HK-2 (cell line): ENCODE measurements around the gene TPSD1.
"Not testable (repeated sequence)": the region's sequence is repeated elsewhere in the genome, so short reads cannot be mapped to it uniquely, and the experiment has no call there.

ENCODE experiments used
- DNase-seq: peaks from one replicate; pipeline ENCODE4 v3.0.0-alpha.2; 2018; ENCODE audit not compliant: unreplicated experiment

Gene TPSD1

GRCh38 chr16:1241081-1241480 lies 14.8 kb upstream of the TPSD1 start:
- DNase-seq, result not testable (repeated sequence)

DNA sequence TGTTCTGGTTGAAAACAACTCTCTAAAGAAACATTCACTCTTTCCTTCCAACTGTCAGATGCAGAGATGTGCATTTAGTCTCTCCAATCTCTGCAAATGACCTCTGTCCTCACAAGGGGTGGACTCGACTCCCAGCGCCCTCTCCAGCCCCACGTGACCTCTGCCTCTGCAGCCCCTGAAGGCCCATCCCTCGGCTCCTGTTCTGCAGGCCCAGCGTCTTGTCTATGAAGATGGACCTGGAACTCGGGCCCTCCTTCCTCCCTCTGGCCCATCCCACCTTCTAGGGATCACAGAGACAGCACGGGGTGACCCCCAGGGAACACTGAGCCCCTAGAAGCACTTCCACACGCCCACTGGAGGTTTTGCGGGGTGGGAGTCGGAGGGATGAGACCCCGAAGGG lies 12.5 kb upstream of the TPSD1 start:
- DNase-seq, result not testable (repeated sequence)

DNA sequence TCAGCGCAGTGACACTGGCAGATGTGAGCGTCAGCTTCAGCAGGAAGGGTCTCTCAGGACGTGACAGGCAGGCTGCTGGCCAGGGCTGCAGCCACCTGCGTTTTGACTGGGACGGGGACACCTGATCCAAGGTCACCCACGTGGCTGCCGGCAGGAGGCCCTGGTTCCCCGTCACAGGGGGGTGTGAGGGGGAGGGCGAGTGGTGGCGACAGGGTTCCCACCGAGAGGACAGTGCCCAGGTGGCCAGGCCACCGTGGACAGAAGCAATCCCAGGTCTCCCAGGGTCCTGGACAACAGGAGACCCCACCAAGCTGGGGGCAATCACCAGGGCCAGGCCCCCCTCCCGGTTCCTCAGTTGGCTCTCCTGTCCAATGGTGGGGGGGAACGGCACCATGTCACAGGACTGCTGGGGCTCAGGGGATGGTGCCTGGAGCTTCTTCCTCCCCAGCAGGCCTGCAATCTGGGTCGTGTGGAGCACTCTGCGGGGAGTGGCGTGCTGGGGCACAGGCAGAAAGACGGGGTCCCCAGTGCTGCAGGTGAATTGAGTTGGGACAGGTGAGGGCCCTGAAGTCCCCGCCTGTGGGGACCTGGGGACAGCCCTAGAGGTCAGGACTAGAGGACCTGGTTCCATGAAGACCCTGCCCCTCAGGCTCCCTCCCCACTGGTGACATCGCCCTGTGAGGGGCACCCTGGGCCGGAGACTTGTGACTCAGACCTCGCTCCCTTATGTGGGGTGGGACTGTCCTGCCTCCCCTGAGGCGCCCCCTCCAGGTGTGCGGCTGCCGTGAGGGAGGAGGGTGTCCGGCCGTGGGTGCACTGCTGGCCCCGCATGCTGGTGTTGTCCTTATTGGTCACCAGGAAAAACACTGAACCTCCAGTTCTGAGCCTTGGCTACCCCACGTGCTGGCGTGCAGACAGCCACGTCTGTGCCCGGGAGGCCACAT lies 11.7 kb upstream of the TPSD1 start:
- DNase-seq, result not testable (repeated sequence)

DNA sequence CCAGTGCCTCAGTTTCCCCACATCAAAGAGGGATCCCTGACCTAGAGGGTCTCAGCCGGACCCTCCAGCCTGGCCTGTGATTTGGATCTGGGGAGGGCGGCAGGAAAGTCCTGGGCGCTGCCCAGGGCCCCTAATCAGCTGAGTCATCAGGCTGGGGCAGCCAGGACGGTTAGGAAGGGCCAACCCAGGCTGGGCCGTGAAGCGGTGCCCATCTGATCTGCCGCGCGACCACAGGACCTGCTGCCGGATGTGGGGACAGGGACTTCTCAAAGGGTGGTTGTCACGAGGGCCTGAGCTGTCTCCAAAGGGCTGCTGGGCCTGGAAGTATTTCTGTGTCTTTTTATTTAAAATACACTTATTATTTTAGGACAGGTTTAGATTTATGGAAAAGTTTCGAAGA lies 11.0 kb upstream of the TPSD1 start:
- peak; percentile 65 for DNase-seq

DNA sequence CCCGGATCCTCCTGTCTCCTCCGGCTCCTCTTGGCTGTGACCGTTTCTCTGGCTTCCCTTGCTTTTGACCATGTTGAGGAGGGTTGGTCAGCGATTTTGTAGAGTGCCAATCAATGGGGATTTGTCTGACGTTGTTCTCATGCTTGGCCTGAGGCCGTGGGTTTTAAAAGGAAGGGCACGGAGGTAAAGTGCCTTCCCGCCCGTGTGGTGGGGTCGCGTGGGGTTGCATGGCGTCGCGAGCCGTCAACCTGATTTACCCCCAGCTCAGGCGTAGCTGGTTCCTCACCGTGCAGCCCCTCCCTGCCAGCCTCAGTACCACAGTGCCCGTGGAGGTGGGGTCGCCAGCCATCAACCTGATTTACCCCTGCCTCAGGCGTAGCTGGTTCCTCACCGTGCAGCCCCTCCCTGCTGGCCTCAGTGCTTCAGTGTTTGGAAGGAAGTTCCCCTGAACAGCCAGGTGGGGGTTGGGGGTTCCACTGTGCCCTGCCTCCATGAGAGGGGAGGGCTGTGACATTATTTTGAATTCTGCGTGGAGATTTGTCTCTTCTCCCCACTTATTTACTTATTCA lies 10.3 kb upstream of the TPSD1 start:
- DNase-seq, result no peak

DNA sequence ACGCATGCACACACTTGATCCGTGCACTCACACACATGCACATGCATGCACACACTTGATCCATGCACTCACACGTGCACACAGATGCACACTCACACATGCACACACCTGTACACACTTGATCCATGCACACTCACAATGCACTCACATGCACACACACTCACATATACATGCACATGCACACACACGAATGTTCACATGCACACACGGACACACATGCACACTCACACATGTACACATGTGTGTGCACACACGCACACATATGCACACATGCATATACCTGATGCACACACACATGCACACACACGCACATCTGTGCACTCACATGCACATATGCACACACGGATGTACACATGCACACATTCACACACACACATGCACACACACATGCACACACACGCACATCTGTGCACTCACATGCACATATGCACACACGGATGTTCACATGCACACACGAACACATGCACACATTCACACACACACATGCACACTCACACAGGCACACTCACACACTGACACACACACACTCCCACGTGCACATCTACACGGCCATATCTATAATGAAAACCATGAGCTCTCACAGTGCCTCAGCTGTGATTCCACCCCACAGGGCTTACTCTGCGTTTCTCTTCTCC lies 7.8 kb upstream of the TPSD1 start:
- not testable (repeated sequence) for DNase-seq

DNA sequence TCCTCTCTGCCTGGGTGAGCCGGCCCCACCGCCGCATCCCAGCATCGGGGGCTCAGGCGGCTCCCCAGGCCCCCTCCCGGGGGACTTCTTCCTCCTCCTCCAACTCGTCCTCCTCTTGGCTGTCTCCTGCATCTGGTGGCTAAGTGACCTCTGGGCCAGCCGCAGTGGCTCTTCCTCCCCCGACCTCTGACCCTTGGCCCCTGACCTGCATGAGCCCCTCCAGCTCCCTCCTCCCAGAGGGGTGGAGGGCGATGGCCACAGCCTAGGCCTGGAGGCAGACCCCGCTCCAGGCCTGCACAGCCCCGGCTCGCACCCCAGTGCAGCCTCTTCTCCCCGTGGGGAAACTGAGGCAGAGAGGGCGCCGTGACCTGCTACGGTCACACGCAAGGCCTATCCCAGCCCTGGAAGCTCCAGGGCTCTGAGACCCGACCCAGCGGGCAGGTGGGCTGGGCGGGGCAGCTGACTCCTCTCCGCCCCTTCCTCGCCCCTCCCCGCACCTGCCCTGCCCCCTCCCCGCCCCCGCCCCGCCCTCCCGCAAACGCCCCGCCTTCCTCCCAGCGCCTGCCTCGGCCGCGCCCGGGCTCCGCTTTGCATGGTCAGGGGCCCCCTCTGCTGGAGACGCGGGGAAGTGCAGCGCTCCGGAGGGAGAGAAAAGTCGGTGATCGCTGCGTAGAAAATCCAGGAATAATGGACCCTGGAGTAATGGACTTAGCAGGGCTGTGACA lies 6.7 kb upstream of the TPSD1 start:
- DNase-seq, result not testable (repeated sequence)

- DNase-seq, result not testable (repeated sequence)
These were observed 2.0 kb upstream of the TPSD1 start for GRCh38 chr16:1253701-1254364.

- DNase-seq, result not testable (repeated sequence)
These were observed 1.0 kb upstream of the TPSD1 start for GRCh38 chr16:1254821-1255220.

DNA sequence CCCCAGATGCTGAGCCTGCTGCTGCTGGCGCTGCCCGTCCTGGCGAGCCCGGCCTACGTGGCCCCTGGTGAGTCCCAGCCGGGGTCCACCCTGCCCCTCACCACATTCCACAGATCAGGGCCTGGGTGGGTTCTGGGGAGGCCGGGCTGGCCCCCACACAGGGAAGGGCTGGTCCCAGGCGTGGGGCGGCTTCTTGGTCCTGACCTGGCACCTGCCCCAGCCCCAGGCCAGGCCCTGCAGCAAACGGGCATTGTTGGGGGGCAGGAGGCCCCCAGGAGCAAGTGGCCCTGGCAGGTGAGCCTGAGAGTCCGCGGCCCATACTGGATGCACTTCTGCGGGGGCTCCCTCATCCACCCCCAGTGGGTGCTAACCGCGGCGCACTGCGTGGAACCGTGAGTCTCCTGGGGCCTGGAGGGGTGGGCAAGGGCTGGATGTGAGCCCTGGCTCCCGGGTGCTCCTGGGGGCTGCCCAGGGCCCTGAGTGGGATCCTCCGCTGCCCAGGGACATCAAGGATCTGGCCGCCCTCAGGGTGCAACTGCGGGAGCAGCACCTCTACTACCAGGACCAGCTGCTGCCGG lies 516 bp downstream of the TPSD1 start:
- DNase-seq, result not testable (repeated sequence)

DNA sequence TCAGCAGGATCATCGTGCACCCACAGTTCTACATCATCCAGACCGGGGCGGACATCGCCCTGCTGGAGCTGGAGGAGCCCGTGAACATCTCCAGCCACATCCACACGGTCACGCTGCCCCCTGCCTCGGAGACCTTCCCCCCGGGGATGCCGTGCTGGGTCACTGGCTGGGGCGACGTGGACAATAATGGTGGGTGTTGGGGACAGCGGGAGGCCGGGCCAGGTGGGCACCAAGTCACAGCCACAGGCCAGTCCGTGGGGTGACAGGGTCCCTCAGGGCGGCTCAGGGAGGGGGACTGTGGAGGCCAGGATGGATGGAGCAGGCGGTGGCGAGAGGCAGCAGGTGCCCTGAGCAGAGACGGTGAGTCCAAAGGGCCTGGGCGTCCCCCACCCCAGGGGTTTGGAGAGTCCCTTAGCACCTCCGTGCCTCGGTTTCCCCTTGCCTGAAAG lies 1.0 kb downstream of the TPSD1 start:
- no peak for DNase-seq

GRCh38 chr16:1257561-1258224 lies 1.8 kb downstream of the TPSD1 start:
- no peak for DNase-seq

DNA sequence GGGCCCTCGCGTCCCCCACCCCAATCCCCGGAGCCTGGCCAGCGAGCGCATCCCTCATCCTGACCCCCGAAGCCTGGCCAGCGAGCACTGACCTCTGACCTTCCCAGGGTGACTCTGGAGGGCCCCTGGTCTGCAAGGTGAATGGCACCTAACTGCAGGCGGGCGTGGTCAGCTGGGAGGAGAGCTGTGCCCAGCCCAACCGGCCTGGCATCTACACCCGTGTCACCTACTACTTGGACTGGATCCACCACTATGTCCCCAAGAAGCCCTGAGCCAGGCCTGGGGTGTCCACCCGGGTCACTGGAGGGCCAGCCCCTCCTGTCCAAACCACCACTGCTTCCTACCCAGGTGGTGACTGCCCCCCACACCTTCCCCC lies 2.3 kb downstream of the TPSD1 start:
- no peak for DNase-seq

DNA sequence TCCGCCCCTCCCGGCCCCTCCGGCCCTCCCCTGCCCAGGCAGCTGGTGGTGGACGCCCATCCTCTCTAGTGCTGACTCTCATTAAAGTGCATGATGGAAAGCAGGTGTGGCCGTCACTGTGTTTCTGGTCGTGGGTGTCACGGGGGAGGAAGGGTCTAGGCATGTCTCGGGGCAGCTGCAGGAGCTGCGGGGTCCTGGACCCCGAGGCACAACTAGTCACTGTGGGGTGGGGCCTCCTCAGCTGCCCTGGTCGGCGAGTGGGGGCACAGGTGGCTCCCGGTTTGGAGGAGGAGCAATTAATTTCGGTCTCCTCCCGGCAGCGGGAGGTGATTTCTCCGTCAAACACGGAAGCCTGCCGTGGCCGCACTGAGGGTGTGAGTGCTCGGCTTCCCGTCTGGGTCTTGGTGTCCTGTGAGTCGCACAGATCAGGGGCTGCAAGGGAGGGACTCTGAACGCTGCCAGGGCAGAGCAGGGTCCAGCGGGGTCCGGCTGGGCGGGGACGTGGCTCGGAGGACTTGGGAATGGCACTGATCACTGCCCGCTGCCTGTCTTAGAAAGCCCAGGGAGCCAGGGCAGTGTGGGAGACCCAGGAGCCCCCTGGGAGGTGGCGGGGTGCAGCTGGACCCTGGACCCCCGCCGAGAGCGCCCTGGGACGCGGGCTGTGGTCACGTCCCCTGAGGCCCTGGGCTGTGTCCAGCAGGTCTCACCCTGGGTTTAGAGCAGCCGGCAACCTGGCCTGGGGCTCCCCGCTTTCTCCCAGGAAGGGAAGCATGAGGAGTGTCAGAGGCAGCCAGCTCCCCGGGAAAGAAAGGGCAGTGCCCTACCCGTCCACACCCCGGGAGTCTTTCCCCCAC lies 3.3 kb downstream of the TPSD1 start:
- no peak for DNase-seq

- no peak for DNase-seq
These were observed 3.8 kb downstream of the TPSD1 start for GRCh38 chr16:1259760-1260068.

DNA sequence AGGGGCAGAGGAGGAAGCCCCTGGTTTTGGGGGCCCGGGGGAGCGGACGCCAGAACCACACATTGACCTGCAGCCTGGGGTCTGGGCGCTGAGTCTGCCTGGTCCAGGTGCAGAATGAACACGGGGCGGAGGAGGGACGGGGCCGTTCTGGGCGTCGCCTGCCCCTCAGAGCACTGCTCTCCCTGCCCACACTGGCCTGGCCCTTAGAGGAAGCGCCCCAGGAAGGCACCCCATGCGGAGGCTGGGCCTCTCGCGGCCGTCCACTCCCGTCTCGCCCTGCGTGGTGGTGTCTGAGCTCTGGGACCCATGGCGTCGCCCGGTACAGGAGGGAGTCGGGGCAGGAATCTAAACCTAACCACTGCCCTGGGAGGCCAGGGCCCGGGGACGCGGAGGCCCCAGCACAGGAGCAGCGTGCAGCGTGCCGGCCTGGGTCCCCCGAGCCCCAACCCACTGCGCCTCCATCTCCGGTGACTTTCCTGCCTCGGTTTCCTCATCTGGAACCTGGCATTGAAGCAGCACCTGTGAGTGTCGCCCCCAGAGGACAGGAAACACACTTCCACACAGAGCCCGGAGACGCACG lies 4.3 kb downstream of the TPSD1 start:
- no peak for DNase-seq

- no peak for DNase-seq
These were observed 5.4 kb downstream of the TPSD1 start for GRCh38 chr16:1261131-1261892.

DNA sequence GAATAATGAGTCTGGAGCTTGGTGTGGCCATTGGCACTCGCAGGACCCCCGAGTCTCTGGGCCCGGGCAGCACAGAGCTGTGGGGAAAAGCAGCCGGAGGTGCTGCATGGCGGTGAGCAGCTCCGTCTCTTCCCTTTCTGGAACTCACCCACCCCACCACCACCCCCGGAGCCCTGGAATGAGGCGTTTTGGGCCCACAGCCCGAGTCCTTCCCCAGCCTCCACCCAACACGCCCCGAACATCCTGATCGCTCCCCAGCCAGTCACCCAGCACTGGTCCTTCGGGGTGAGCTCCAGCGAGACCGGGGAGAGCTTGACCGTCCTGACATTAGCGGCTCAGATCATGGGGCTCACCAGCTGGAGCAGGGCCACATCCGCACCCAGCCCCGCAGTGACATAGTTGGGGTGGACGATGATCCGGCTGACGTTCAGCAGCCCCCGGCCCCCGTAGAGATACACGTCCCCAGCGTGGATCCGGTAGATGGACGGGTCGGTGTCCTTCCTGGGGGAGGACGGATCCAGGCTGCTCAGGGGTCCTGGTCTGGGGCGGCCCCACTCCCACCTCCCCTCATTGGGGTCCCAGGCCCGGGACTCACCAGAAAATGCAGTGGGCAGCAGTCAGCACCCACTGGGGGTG lies 6.5 kb downstream of the TPSD1 start:
- no peak for DNase-seq
